NCI-H774 (cell line): ENCODE results near the gene DNM1.

ENCODE experiments used
- DNase-seq: peaks from one replicate; lab custom pipeline; 2025; lab: John Stamatoyannopoulos, UW

Gene DNM1

GRCh38 chr9:128252317-128253139 lies 49.3 kb downstream of the DNM1 start:
- DNase-seq: no peak

GRCh38 chr9:128253140-128253990 lies 50.2 kb downstream of the DNM1 start:
- DNase-seq: no peak

GRCh38 chr9:128253991-128254346 lies 50.8 kb downstream of the DNM1 start:
- no peak for DNase-seq

- DNase-seq: no peak
These were observed 51.2 kb downstream of the DNM1 start for GRCh38 chr9:128254362-128254761.

- DNase-seq: peak; percentile 15
These were observed 51.9 kb downstream of the DNM1 start for GRCh38 chr9:128254855-128255759.

GRCh38 chr9:128257086-128257825 lies 54.1 kb downstream of the DNM1 start:
- DNase-seq: no peak

- DNase-seq: no peak
These were observed 54.7 kb downstream of the DNM1 start for GRCh38 chr9:128257907-128258306.

GRCh38 chr9:128258326-128258725 lies 55.1 kb downstream of the DNM1 start:
- no peak for DNase-seq

- no peak for DNase-seq
These were observed 56.0 kb downstream of the DNM1 start for GRCh38 chr9:128259156-128259555.

- DNase-seq: no peak
These were observed 57.2 kb downstream of the DNM1 start for GRCh38 chr9:128260340-128260739.

- no peak for DNase-seq
These were observed 59.5 kb downstream of the DNM1 start for GRCh38 chr9:128262687-128263086.

- DNase-seq: no peak
These were observed 62.2 kb downstream of the DNM1 start for GRCh38 chr9:128265348-128265847.

GRCh38 chr9:128266868-128267590 lies 63.9 kb downstream of the DNM1 start:
- no peak for DNase-seq

GRCh38 chr9:128271112-128271511 lies 67.9 kb downstream of the DNM1 start:
- no peak for DNase-seq

GRCh38 chr9:128271512-128271911 lies 68.3 kb downstream of the DNM1 start:
- DNase-seq: no peak

- DNase-seq: no peak
These were observed 71.1 kb downstream of the DNM1 start for GRCh38 chr9:128274245-128274644.

GRCh38 chr9:128275198-128276007 lies 72.2 kb downstream of the DNM1 start, which contains the start of gene GOLGA2:
TSS of gene GOLGA2 (minus strand) at chr9:128276007. CDS start at chr9:128275976, 31 bp downstream.
- DNase-seq: no peak

GRCh38 chr9:128276008-128276573 lies 72.9 kb downstream of the DNM1 start, which contains the start of gene SWI5:
TSS of gene SWI5 (plus strand) at chr9:128276276.
- peak; percentile 99 for DNase-seq
